Choroid plexus epithelial cell (primary cell): Measurements from ENCODE around the gene LRP6.
"Not testable (repeated sequence)": the region's sequence is repeated elsewhere in the genome, so short reads cannot be mapped to it uniquely, and the experiment has no call there.

Source experiments
- DNase-seq: peaks from one replicate; pipeline ENCODE4 v3.0.0-alpha.2; 2010; ENCODE audit warnings: low read depth
- H3K4me3 ChIP-seq: 2 replicates; pipeline ENCODE4 v1.5.1; 2011; ENCODE audit warnings: low read depth, mild to moderate bottlenecking, control low read depth, low read length, moderate library complexity
- TF ChIP-seq, protein P1 (sequence below): conservative IDR thresholded peaks from 2 replicates; pipeline ENCODE4 v1.5.1; 2011; ENCODE audit warnings: low read depth, mild to moderate bottlenecking, control low read depth, inconsistent platforms, low read length, moderate library complexity

The LRP6 gene

DNA sequence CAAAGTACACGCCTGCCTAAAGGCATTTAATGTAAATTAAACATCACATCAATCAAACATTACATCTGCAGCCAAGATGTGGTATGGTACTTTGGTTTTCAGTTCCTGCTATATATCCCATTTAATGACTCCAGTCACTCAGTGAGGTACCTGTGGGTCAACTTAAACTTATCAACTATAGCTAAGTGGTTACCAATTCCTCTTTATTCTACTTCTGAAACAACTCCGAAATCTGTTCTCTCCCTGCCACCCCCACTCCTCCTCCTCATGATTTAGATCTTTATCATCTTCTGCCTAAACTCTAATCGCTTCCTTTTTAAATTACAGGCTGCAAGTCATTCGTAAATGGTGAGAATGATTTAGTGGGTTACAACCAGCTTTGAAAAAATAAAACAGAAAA is 138.2 kb downstream of the LRP6 start:
- TF ChIP-seq, protein P1, sequence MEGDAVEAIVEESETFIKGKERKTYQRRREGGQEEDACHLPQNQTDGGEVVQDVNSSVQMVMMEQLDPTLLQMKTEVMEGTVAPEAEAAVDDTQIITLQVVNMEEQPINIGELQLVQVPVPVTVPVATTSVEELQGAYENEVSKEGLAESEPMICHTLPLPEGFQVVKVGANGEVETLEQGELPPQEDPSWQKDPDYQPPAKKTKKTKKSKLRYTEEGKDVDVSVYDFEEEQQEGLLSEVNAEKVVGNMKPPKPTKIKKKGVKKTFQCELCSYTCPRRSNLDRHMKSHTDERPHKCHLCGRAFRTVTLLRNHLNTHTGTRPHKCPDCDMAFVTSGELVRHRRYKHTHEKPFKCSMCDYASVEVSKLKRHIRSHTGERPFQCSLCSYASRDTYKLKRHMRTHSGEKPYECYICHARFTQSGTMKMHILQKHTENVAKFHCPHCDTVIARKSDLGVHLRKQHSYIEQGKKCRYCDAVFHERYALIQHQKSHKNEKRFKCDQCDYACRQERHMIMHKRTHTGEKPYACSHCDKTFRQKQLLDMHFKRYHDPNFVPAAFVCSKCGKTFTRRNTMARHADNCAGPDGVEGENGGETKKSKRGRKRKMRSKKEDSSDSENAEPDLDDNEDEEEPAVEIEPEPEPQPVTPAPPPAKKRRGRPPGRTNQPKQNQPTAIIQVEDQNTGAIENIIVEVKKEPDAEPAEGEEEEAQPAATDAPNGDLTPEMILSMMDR = no peak
- H3K4me3 ChIP-seq = no peak overlapping the region
- DNase-seq = no peak

DNA sequence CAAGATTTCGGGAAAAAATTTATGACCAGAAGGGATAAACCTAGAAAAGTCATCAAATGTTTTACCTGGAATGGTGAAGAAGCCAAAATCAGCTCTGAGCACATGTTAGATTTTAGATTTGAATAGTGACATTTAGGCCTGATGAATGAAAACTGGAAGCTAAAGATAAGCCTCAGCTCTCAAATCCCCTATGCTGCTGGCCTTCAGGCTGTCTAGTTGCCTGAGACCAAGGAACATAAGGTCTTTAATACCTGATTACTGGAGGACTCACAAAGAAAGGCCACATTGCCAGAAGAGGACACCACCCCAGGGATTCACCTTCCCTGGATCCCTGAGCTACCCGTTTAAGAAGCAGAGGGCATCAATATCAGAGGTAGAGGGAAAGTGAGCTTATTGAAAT is 139.5 kb downstream of the LRP6 start:
- DNase-seq = no peak
- TF ChIP-seq, protein P1 = no peak
- H3K4me3 ChIP-seq = no peak overlapping the region

GRCh38 chr12:12126551-12126950 is 140.3 kb downstream of the LRP6 start:
- H3K4me3 ChIP-seq = no peak overlapping the region
- TF ChIP-seq, protein P1 = no peak
- DNase-seq = no peak

- H3K4me3 ChIP-seq = no peak overlapping the region
- TF ChIP-seq, protein P1 = no peak
- no peak for DNase-seq
Measured at GRCh38 chr12:12123036-12123604, 143.7 kb downstream of the LRP6 start.

DNA sequence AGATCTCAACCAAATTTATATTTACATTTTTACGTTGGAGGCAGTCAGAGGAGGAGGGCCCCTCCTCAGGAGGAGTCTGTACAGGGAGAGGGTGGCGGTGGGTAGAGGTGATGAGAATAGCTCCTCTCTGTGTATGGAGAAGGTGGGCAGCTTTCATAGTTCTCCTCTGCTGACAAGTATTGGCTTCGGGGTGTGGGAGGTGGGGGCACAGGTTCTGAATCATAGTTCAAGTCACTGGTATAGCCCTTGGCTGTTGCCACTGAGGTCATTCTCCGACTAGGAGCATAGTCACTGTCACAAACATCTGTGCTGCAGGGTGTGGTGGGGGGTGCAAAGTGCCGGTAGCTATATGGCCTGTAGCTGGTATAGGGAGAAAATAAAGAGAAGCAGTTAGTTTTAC is 145.8 kb downstream of the LRP6 start:
- DNase-seq = no peak
- H3K4me3 ChIP-seq = no peak overlapping the region
- TF ChIP-seq, protein P1 = no peak

- TF ChIP-seq, protein P1 = no peak
- no peak overlapping the region for H3K4me3 ChIP-seq
- no peak for DNase-seq
Measured at GRCh38 chr12:12116677-12117076, 150.2 kb downstream of the LRP6 start.

GRCh38 chr12:12115514-12115913 is 151.3 kb downstream of the LRP6 start:
- TF ChIP-seq, protein P1 = no peak
- no peak for DNase-seq
- no peak overlapping the region for H3K4me3 ChIP-seq

GRCh38 chr12:12110923-12111555 is 155.8 kb downstream of the LRP6 start:
- not testable (repeated sequence) for H3K4me3 ChIP-seq, DNase-seq
